ENCODE data around the gene LAMA1. TPM values are rescaled to one million over a fixed set of nuclear protein-coding genes. Genes with fewer than 3 reads are reported as not detected.

Gene LAMA1
- total RNA-seq, 1 experiment from 2014 or later = 11.3 TPM

DNA sequence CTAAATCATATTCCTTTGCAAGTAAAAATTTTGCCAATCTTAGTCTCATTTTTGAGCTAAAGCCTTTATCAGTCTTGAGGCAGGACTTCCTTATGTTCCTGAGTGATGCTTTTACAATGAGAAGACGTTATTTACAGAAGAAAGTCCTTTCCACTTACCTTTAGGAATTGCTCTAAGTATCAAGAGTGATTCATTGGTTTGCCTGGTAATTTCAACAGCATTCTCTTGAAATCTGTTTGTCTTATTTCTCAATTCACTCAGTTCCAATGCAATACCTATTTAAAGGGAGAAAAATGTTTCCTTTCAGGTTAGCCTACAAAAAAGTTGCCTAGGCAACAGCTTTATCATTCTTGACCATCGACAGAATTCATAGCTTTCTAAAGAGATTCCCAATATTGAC lies 137.2 kb downstream of the LAMA1 start:
- ChIA-PET POLR2A (interaction anchor here (2.2 kb wide), 1 partner anchor 14 kb away, joined by 12 read pairs; no protein-coding TSS in a partner anchor), CTCF (interaction anchor here (0.5 to 2.9 kb wide), 8 partner anchors 10 to 194 kb away, joined by 3 to 19 read pairs (median 3); no protein-coding TSS in a partner anchor)
- no peak overlapping the region for H3K4me3 Mint-ChIP-seq (ENCODE audit: unreplicated experiment)
- H3K27ac Mint-ChIP-seq (ENCODE audit: low read depth, unreplicated experiment) = no peak overlapping the region
- DNase-seq (ENCODE audit: unreplicated experiment) = no peak
- intact Hi-C loops (cut with micrococcal nuclease) = no loop called here
- peaks cover 5% of the 10 kb centered on the region for H3K36me3 Mint-ChIP-seq (ENCODE audit: insufficient read depth, unreplicated experiment)
- no TSS peak for BruUV-seq (replicated peaks)
- H3K27me3 Mint-ChIP-seq (ENCODE audit: insufficient read depth, unreplicated experiment) = no peaks in the 10 kb centered on the region
- TF ChIP-seq, protein P1, sequence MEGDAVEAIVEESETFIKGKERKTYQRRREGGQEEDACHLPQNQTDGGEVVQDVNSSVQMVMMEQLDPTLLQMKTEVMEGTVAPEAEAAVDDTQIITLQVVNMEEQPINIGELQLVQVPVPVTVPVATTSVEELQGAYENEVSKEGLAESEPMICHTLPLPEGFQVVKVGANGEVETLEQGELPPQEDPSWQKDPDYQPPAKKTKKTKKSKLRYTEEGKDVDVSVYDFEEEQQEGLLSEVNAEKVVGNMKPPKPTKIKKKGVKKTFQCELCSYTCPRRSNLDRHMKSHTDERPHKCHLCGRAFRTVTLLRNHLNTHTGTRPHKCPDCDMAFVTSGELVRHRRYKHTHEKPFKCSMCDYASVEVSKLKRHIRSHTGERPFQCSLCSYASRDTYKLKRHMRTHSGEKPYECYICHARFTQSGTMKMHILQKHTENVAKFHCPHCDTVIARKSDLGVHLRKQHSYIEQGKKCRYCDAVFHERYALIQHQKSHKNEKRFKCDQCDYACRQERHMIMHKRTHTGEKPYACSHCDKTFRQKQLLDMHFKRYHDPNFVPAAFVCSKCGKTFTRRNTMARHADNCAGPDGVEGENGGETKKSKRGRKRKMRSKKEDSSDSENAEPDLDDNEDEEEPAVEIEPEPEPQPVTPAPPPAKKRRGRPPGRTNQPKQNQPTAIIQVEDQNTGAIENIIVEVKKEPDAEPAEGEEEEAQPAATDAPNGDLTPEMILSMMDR (IDR thresholded peaks at IDR 0.05; ENCODE audit: unreplicated experiment) = no peak
- no peaks in the 10 kb centered on the region for H3K9me3 Mint-ChIP-seq (ENCODE audit: unreplicated experiment)
- H3K4me1 Mint-ChIP-seq (ENCODE audit: insufficient read depth, unreplicated experiment) = no peaks in the 10 kb centered on the region

DNA sequence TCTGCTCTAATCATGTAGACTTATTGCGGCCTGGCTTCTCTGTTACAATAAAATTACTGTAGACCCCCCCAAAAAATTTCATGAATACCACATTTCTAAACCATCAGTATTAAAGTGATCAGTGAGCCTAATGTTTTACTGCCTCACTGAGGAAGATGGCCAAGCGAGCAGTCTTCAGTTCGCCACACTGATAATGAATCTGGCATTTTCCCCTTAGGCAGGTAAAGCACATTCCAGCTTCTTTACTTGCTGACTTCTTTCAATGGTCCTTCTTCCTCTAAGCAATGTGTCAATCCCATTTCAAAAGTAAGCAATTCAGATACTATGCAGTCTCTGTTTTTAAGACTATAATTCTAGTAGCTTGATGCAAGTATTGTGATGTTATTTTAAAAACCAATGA lies 137.6 kb downstream of the LAMA1 start:
- H3K27ac Mint-ChIP-seq (ENCODE audit: low read depth, unreplicated experiment) = no peak overlapping the region
- intact Hi-C loops (cut with micrococcal nuclease) = no loop called here
- no peaks in the 10 kb centered on the region for H3K27me3 Mint-ChIP-seq (ENCODE audit: insufficient read depth, unreplicated experiment)
- TF ChIP-seq, protein P1 (IDR thresholded peaks at IDR 0.05; ENCODE audit: unreplicated experiment) = no peak
- no peaks in the 10 kb centered on the region for H3K4me1 Mint-ChIP-seq (ENCODE audit: insufficient read depth, unreplicated experiment)
- BruUV-seq (replicated peaks) = no TSS peak
- no peaks in the 10 kb centered on the region for H3K9me3 Mint-ChIP-seq (ENCODE audit: unreplicated experiment)
- peaks cover 8% of the 10 kb centered on the region for H3K36me3 Mint-ChIP-seq (ENCODE audit: insufficient read depth, unreplicated experiment)
- H3K4me3 Mint-ChIP-seq (ENCODE audit: unreplicated experiment) = no peak overlapping the region
- DNase-seq (ENCODE audit: unreplicated experiment) = no peak
- ChIA-PET CTCF (interaction anchor here (1.0 to 2.9 kb wide), 4 partner anchors 12 to 59 kb away, joined by 3 to 19 read pairs (median 4); no protein-coding TSS in a partner anchor), POLR2A (interaction anchor here (2.2 kb wide), 1 partner anchor 14 kb away, joined by 12 read pairs; no protein-coding TSS in a partner anchor)

DNA sequence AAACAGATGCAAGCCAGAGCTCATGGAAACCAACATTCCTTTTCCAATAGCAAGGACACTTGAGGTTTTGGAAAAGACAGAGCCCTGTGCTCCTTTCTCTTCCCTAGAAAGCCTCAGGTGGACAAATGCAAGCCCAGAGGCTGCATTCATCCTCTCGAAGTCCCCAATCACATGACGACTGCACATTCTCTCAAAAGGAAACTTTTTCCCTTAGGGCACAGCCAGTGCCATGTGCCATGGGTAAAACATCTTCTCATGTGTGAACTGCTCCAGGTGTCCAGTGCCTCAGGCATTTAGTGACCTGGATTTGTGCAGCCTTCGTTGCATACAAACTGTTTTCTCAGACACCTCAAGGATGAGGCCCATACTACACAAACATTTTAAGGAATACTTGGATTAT lies 140.7 kb downstream of the LAMA1 start:
- no peak overlapping the region for H3K27ac Mint-ChIP-seq (ENCODE audit: low read depth, unreplicated experiment)
- H3K9me3 Mint-ChIP-seq (ENCODE audit: unreplicated experiment) = no peaks in the 10 kb centered on the region
- CTCF ChIA-PET = interaction anchor here (0.7 to 2.8 kb wide), 4 partner anchors 16 to 56 kb away, joined by 3 to 11 read pairs (median 4); no protein-coding TSS in a partner anchor
- DNase-seq (ENCODE audit: unreplicated experiment) = no peak
- no peaks in the 10 kb centered on the region for H3K27me3 Mint-ChIP-seq (ENCODE audit: insufficient read depth, unreplicated experiment)
- intact Hi-C loops (cut with micrococcal nuclease) = no loop called here
- no peak overlapping the region for H3K4me3 Mint-ChIP-seq (ENCODE audit: unreplicated experiment)
- TF ChIP-seq, protein P1 (IDR thresholded peaks at IDR 0.05; ENCODE audit: unreplicated experiment) = no peak
- BruUV-seq (replicated peaks) = no TSS peak
- H3K4me1 Mint-ChIP-seq (ENCODE audit: insufficient read depth, unreplicated experiment) = no peaks in the 10 kb centered on the region
- H3K36me3 Mint-ChIP-seq (ENCODE audit: insufficient read depth, unreplicated experiment) = peaks cover 14% of the 10 kb centered on the region
- POLR2A ChIA-PET = interaction anchor here (1.3 kb wide), 1 partner anchor 10 kb away, joined by 3 read pairs; no protein-coding TSS in a partner anchor

DNA sequence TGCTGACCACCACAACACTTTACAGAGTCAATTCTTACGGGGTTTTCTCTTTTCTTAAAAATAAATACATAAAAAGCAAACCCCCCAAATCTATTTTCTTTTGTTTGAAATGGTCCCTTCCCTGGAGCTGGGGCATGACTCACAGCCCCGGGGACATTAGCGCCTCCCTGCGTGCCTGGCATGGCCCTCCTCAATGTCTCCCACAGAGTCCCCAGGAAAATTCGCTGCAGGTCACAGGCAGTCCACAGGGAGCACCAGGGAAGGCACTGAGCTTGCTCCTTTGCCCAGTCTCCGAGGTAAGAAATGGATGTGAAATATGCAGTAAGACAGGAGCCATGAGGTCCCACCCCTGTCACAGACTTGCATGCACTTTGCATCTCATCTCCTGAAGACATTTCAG lies 142.5 kb downstream of the LAMA1 start:
- H3K4me1 Mint-ChIP-seq (ENCODE audit: insufficient read depth, unreplicated experiment) = peaks cover under 1% of the 10 kb centered on the region
- H3K4me3 Mint-ChIP-seq (ENCODE audit: unreplicated experiment) = no peak overlapping the region
- CTCF ChIA-PET = interaction anchor here (0.7 to 1.0 kb wide), 2 partner anchors 35 to 47 kb away, joined by 3 read pairs; no protein-coding TSS in a partner anchor
- POLR2A ChIA-PET = no interaction called here
- intact Hi-C loops (cut with micrococcal nuclease) = no loop called here
- BruUV-seq (replicated peaks) = no TSS peak
- DNase-seq (ENCODE audit: unreplicated experiment) = no peak
- TF ChIP-seq, protein P1 (IDR thresholded peaks at IDR 0.05; ENCODE audit: unreplicated experiment) = no peak
- H3K27ac Mint-ChIP-seq (ENCODE audit: low read depth, unreplicated experiment) = no peak overlapping the region
- no peaks in the 10 kb centered on the region for H3K27me3 Mint-ChIP-seq (ENCODE audit: insufficient read depth, unreplicated experiment)
- H3K9me3 Mint-ChIP-seq (ENCODE audit: unreplicated experiment) = no peaks in the 10 kb centered on the region
- H3K36me3 Mint-ChIP-seq (ENCODE audit: insufficient read depth, unreplicated experiment) = peaks cover 21% of the 10 kb centered on the region
